OCI-LY3 (cell line): ENCODE measurements around the gene MCRIP2.

ENCODE experiments used
- EZH2phosphoT487 ChIP-seq: fragments of 200-600 bp; shearing (Covaris generic); IDR thresholded peaks from 2 replicates; pipeline ENCODE4 v1.6.1; 2018; ENCODE audit warnings: antibody characterized with exemption, mixed run types, low read depth
- TF ChIP-seq, protein P1 (sequence below): fragments of 200-600, 300-600 bp; sonication (generic); IDR thresholded peaks from 2 replicates; pipeline ENCODE4 v1.5.1; 2014; ENCODE audit warnings: antibody characterized with exemption, low read length, low read depth

DNA sequence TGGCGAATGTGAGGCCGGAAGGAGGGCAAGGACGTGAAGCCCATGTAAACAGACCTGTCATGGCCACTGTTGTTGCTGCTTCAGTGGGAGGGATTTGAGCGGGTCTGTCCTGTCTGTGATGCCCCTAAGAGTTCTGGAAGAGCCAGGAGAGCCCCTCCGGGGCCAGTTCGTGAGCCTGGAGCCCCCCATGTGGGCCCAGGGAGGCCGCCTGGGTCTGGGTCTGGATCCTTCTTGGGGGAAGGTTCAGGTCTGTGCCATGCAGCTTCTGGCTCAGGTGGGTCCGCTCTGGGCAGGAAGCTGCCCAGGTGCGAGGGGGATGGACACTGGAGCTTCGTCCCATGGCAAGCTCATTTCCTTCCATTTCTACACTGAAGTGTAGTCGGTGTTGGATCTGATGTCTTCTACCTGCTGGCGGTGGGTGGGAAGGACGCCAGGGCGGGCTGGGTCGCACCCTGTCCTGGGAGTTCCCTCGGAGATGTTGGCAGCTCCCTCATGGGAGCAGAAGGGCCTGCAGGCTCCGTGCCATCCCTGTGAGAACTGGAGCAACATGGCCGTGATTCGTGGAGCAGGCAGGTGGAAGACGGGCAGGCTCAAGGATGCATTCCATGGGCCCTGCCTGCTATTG lies 22.0 kb upstream of the MCRIP2 start:
- TF ChIP-seq, protein P1, sequence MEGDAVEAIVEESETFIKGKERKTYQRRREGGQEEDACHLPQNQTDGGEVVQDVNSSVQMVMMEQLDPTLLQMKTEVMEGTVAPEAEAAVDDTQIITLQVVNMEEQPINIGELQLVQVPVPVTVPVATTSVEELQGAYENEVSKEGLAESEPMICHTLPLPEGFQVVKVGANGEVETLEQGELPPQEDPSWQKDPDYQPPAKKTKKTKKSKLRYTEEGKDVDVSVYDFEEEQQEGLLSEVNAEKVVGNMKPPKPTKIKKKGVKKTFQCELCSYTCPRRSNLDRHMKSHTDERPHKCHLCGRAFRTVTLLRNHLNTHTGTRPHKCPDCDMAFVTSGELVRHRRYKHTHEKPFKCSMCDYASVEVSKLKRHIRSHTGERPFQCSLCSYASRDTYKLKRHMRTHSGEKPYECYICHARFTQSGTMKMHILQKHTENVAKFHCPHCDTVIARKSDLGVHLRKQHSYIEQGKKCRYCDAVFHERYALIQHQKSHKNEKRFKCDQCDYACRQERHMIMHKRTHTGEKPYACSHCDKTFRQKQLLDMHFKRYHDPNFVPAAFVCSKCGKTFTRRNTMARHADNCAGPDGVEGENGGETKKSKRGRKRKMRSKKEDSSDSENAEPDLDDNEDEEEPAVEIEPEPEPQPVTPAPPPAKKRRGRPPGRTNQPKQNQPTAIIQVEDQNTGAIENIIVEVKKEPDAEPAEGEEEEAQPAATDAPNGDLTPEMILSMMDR: no peak
- TF ChIP-seq EZH2phosphoT487: no peak
